K562 (cell line): ENCODE data around the gene FBRS. TPM values are rescaled to one million over a fixed set of nuclear protein-coding genes. Genes with fewer than 3 reads are reported as not detected.
A peak's percentile ranks its signal among the peaks of the same experiment; 100 is the strongest.

Source experiments
- ATAC-seq: fragments of 200-7000 bp; cut with Tn5 transposase; 3 replicates; pipeline ENCODE4 v1.9.1; 2020; ENCODE audit warnings: moderate library complexity
- BruUV-seq: library from RNA; stranded (reverse); fragments of 400-500 nt; replicated peaks from 2 replicates; lab custom pipeline; 2021; lab: Mats Ljungman, UMichigan
- CTCF ChIA-PET: fragments of 300-600 bp; formaldehyde crosslinking; extraction: SDS; loops from one replicate; lab custom pipeline; 2021; ENCODE audit warnings: low intra/inter-chr PET ratio; lab: Yijun Ruan, JAX
- POLR2A ChIA-PET: fragments of 300-600, 350-650 bp; sonication (Branson Sonifier 250); formaldehyde crosslinking; extraction: SDS; loops from one replicate; lab custom pipeline; 2021; ENCODE audit warnings: antibody characterized with exemption, inconsistent platforms; lab: Yijun Ruan, JAX
- DNase-seq, 4 experiments: peaks; one replicate each; pipeline versions ENCODE4 v3.0.0 to v3.0.0-alpha.2; 2011 to 2018; ENCODE audit warnings: low spot score in 3 of 4, mixed read lengths in 3 of 4; ENCODE audit errors: extremely low read depth in 1 of 4
- FAIRE-seq: peaks from 2 replicates; lab custom pipeline; 2011; peaks lifted over from hg19 to GRCh38; lab: Jason Lieb, UNC
- H2AFZ ChIP-seq: 2 replicates; pipeline ENCODE4 v1.6.0; 2011; ENCODE audit warnings: low read depth, low read length, control low read depth, inconsistent platforms
- H3K27ac ChIP-seq: fragments of 200-600 bp; 3 replicates; pipeline ENCODE4 v1.8.0; 2011; ENCODE audit warnings: low read depth, mild to moderate bottlenecking, control low read depth, inconsistent platforms, low read length, moderate library complexity, mixed read lengths; ENCODE audit errors: extremely low read depth
- H3K27me3 ChIP-seq, 2 experiments: fragments of 300-600 bp in 1 of 2; 2 replicates in 1 of 2; 3 replicates in 1 of 2; pipeline versions ENCODE4 v1.6.0 to v1.8.0; 2011; ENCODE audit warnings: inconsistent platforms in 2 of 2, low read length in 2 of 2, mild to moderate bottlenecking in 1 of 2, mixed read lengths in 1 of 2, moderate library complexity in 1 of 2; ENCODE audit not compliant: control insufficient read depth in 2 of 2, insufficient read depth in 2 of 2
- H3K36me3 ChIP-seq: fragments of 300-600 bp; 3 replicates; pipeline ENCODE4 v1.8.0; 2011; ENCODE audit warnings: mild to moderate bottlenecking, low read length, inconsistent platforms; ENCODE audit not compliant: control insufficient read depth, insufficient read depth
- H3K4me1 ChIP-seq, 2 experiments: fragments of 200-600 bp in 1 of 2; replicated peaks in 1 of 2; 2 replicates in 1 of 2; 3 replicates in 1 of 2; pipeline versions ENCODE4 v1.5.1 to v1.8.0; 2011; ENCODE audit warnings: inconsistent platforms in 2 of 2, low read length in 2 of 2, mild to moderate bottlenecking in 1 of 2, mixed read lengths in 1 of 2, moderate library complexity in 1 of 2; ENCODE audit not compliant: control insufficient read depth in 2 of 2, insufficient read depth in 2 of 2
- H3K4me2 ChIP-seq: 2 replicates; pipeline ENCODE4 v1.6.1; 2011; ENCODE audit warnings: low read length, control low read depth, inconsistent platforms, mixed read lengths; ENCODE audit not compliant: insufficient read depth
- H3K4me3 ChIP-seq: fragments of 200-600 bp; sonication (generic), shearing (Covaris generic); 2 replicates; pipeline ENCODE4 v1.5.1; 2016; ENCODE audit warnings: control low read depth, inconsistent platforms
- H3K79me2 ChIP-seq: fragments of 200-600 bp; 3 replicates; pipeline ENCODE4 v1.8.0; 2011; ENCODE audit warnings: low read length, inconsistent platforms; ENCODE audit not compliant: control insufficient read depth, insufficient read depth
- H3K9ac ChIP-seq, 2 experiments: 2 replicates each; pipeline versions ENCODE4 v1.6.0 to v1.6.1; 2011; ENCODE audit warnings: low read depth in 2 of 2, low read length in 2 of 2, control low read depth in 1 of 2, inconsistent platforms in 1 of 2, mild to moderate bottlenecking in 1 of 2, mixed read lengths in 1 of 2; ENCODE audit not compliant: insufficient read depth in 1 of 2
- H3K9me1 ChIP-seq: one replicate; pipeline ENCODE4 v1.6.0; 2011; ENCODE audit warnings: inconsistent platforms, mild to moderate bottlenecking, low read length, moderate library complexity; ENCODE audit not compliant: control insufficient read depth, insufficient read depth
- H3K9me3 ChIP-seq: replicated peaks from 2 replicates; pipeline ENCODE4 v1.5.1; 2011; ENCODE audit warnings: low read depth, low read length, inconsistent platforms; ENCODE audit not compliant: control insufficient read depth, insufficient read depth
- H4K20me1 ChIP-seq: replicated peaks from 2 replicates; pipeline ENCODE4 v1.6.1; 2011; ENCODE audit warnings: low read length, inconsistent platforms, mixed read lengths; ENCODE audit not compliant: control insufficient read depth, insufficient read depth
- ARID1B ChIP-seq: fragments of 450-650 bp; IDR thresholded peaks from 2 replicates; pipeline ENCODE4 v1.6.1; 2016; ENCODE audit warnings: antibody characterized with exemption, mild to moderate bottlenecking, inconsistent platforms
- CBFA2T3 ChIP-seq: fragments of 450-650 bp; IDR thresholded peaks from 2 replicates; pipeline ENCODE4 v1.6.1; 2017
- CXXC5 ChIP-seq: fragments of 250-450 bp; sonication (Bioruptor Pico); IDR thresholded peaks from 2 replicates; pipeline ENCODE4 v1.8.0; 2022; ENCODE audit warnings: inconsistent platforms, mild to moderate bottlenecking, moderate library complexity
- DPF2 ChIP-seq: fragments of 450-650 bp; IDR thresholded peaks from 2 replicates; pipeline ENCODE4 v1.6.1; 2016
- HNRNPK ChIP-seq: fragments of 200-400 bp; formaldehyde crosslinking; IDR thresholded peaks from one replicate; pipeline ENCODE4 v1.6.1; 2018; ENCODE audit warnings: mild to moderate bottlenecking, low read depth, low read length; ENCODE audit not compliant: poor library complexity, severe bottlenecking
- KLF1 ChIP-seq: fragments of 450-650 bp; IDR thresholded peaks from 2 replicates; pipeline ENCODE4 v1.6.1; 2016; ENCODE audit warnings: missing genetic modification characterization, missing compliant biosample characterization
- SMARCE1 ChIP-seq: fragments of 450-650 bp; IDR thresholded peaks from 2 replicates; pipeline ENCODE4 v1.7.1; 2016; ENCODE audit warnings: mild to moderate bottlenecking
- SOX6 ChIP-seq: fragments of 450-650 bp; IDR thresholded peaks from 2 replicates; pipeline ENCODE4 v1.6.1; 2014; ENCODE audit warnings: mild to moderate bottlenecking
- ZNF316 ChIP-seq: fragments of 450-650 bp; IDR thresholded peaks from 2 replicates; pipeline ENCODE4 v1.6.1; 2016
- WGBS: fragments of 100-300 bp; shearing (Covaris generic); methylation state at CpG from one replicate; pipeline ENCODE4 v1.1.6; 2016; ENCODE audit warnings: low coverage, mixed read lengths; ENCODE audit not compliant: insufficient coverage; ENCODE audit errors: missing lambda C conversion rate; 5-methylcytosine and 5-hydroxymethylcytosine counted together
- in situ Hi-C: fragments of 300-500 bp; cut with MboI; formaldehyde crosslinking; loops from 4 replicates; pipeline ENCODE4 v1.15.0; 2018; ENCODE audit warnings: inconsistent platforms, mixed read lengths
- intact Hi-C: fragments of 100-400 bp; cut with micrococcal nuclease; formaldehyde crosslinking; loops from 2 replicates; pipeline ENCODE4 v1.14.2; 2022
- polyA plus RNA-seq, 8 experiments: library from polyadenylated mRNA; depleted of rRNA in 4 of 8; stranded (reverse) in 5 of 8; unstranded in 3 of 8; fragments of >200 nt; fragmentation: Nextera tagmentation in 2 of 8; fragmentation: Illumina TruSeq in 1 of 8; extraction: Ambion mirVana in 2 of 8; extraction: Trizol in 1 of 8; gene quantifications; 2 replicates each; pipeline versions ENCODE4 v1.2.1 to v1.2.3, GENCODE V29; 2011 to 2014; ENCODE audit warnings: inconsistent platforms in 1 of 8, missing spikeins in 1 of 8
- total RNA-seq, 7 experiments: library from RNA; depleted of rRNA in 6 of 7; stranded (reverse); fragments of >200 nt in 6 of 7; fragmentation: Illumina TruSeq in 2 of 7; extraction: Trizol in 2 of 7; gene quantifications; 2 replicates each; pipeline versions ENCODE4 v1.2.1 to v1.2.3, GENCODE V29; 2011 to 2021; ENCODE audit warnings: low replicate concordance in 1 of 7
- TF ChIP-seq, protein P1 (sequence below): fragments of 200-800 bp; sonication (Bioruptor generic); IDR thresholded peaks from 2 replicates; pipeline ENCODE4 v1.6.1; 2017; ENCODE audit warnings: missing genetic modification characterization, missing compliant biosample characterization

Gene FBRS
- total and polyA plus RNA-seq, 9 of the 15 experiments (the other 6 are each of a cell fraction or from before 2014, with no cell fraction given), result 0.32 to 59.5 (median 13.1) TPM

DNA sequence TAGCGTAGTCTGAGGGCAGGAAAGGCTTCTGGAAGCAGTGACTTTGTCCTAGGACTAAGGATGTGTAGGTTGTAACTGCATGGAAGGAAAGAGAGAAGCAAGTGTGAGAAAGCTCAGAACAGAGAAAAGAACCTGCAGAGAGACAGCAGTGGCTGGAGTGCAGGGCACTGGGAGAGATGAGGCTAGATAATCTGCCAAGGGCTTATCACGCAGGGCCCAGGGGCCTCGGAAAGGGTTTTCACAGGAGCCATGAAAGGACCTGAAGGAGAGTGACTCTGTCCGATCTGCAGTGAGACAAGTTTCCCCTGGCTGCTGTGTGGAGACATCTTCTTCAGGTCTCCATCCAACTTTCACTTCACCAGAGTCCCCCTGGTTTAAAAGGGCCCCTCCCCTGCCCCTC, 33.7 kb downstream of the FBRS start:
- Histone ChIP-seq H3K4me2 (peak overlapping the region; percentile 27), H3K9me3 (no peaks in the 10 kb centered on the region), H3K79me2 (no peaks in the 10 kb centered on the region), H3K9me1 (no peaks in the 10 kb centered on the region), H3K4me3 (no peak overlapping the region), H3K4me1 (peaks cover 13 to 23% of the 10 kb centered on the region in 2 experiments), H3K9ac (peak overlapping the region in 1 of 2 experiments; percentile 45; a peak in 1 of 4 replicates), H3K27me3 (no peaks in the 10 kb centered on the region), H4K20me1 (no peaks in the 10 kb centered on the region), H3K27ac (0 out of 3 replicates have a peak overlapping the region, but pooled peaks have one; percentile 0), H2AFZ (peak overlapping the region; percentile 66), H3K36me3 (no peaks in the 10 kb centered on the region)
- DNase-seq (peak in 3 of 4 experiments; percentile 15 to 53 (median 37)), FAIRE-seq (no peak), ATAC-seq (peak; percentile 54)
- POLR2A ChIA-PET, result interaction anchor here (0.8 to 1.5 kb wide), 4 partner anchors 8 to 59 kb away, joined by 3 to 4 read pairs (median 4); no protein-coding TSS in a partner anchor
- intact Hi-C loops (loop anchor here (10.0 kb wide), 1 partner anchor 157 kb away; the partner anchor contains the start of gene ZNF747), in situ Hi-C loops (no loop called here)
- BruUV-seq, result no TSS peak
- TF ChIP-seq HNRNPK, result no peak
- TF ChIP-seq CBFA2T3, result peak; percentile 45
- TF ChIP-seq CXXC5 (CRISPR knock-in tag), result peak; percentile 35; the same call in 1 of the 2 replicates
- no peak for TF ChIP-seq KLF1 (tag)
- TF ChIP-seq ZNF316, result peak; percentile 47
- peak; percentile 67 for TF ChIP-seq DPF2
- peak; percentile 51 for TF ChIP-seq ARID1B
- TF ChIP-seq, protein P1, sequence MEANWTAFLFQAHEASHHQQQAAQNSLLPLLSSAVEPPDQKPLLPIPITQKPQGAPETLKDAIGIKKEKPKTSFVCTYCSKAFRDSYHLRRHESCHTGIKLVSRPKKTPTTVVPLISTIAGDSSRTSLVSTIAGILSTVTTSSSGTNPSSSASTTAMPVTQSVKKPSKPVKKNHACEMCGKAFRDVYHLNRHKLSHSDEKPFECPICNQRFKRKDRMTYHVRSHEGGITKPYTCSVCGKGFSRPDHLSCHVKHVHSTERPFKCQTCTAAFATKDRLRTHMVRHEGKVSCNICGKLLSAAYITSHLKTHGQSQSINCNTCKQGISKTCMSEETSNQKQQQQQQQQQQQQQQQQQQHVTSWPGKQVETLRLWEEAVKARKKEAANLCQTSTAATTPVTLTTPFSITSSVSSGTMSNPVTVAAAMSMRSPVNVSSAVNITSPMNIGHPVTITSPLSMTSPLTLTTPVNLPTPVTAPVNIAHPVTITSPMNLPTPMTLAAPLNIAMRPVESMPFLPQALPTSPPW (CRISPR knock-in tag), result peak; percentile 12; the same call in 1 of the 2 replicates
- peak; percentile 13; the same call in 1 of the 2 replicates for TF ChIP-seq SOX6
- 0 out of 2 replicates have a peak, but pooled peaks have one; percentile 40 for TF ChIP-seq SMARCE1
- CTCF ChIA-PET, result no interaction called here
- 6% methylated on average over 4 of the region's 4 CpGs for whole genome bisulfite sequencing
